ENCODE measurements around the gene CEACAM7. TPM values are rescaled to one million over a fixed set of nuclear protein-coding genes. Genes with fewer than 3 reads are reported as not detected.

Gene CEACAM7
- total RNA-seq, 1 experiment from 2014 or later = not detected

- Histone ChIP-seq H3K9me2 (ENCODE audit: insufficient read depth) (no peaks in the 10 kb centered on the region), H3K27ac (ENCODE audit: low read depth, low read length) (no peak overlapping the region), H3K9me3 (ENCODE audit: control insufficient read depth in 1 of 2, insufficient read depth in 1 of 2, low read depth in 1 of 2, low read length in 2 of 2) (no peaks in the 10 kb centered on the region), H3K4me2 (ENCODE audit: low read length) (no peak overlapping the region), H3K27me3 (ENCODE audit: insufficient read depth, low read length) (peaks cover 71% of the 10 kb centered on the region), H3K4me1 (ENCODE audit: control insufficient read depth in 1 of 2, insufficient read depth in 2 of 2, low read length in 2 of 2) (peaks cover 0 to 5% of the 10 kb centered on the region in 2 experiments; a peak in 1 of 4 replicates), H3K36me3 (ENCODE audit: control insufficient read depth in 1 of 2, insufficient read depth in 2 of 2, low read length in 2 of 2) (no peaks in the 10 kb centered on the region), H3K9ac (ENCODE audit: low read length) (no peak overlapping the region), H4K20me1 (ENCODE audit: insufficient read depth) (no peaks in the 10 kb centered on the region), H3K4me3 (replicated peaks in 1 of 2; ENCODE audit: low read depth in 1 of 2, low read length in 2 of 2) (no peak overlapping the region), H2AFZ (ENCODE audit: low read depth, low read length, poor library complexity, severe bottlenecking) (no peak overlapping the region), H3K79me2 (ENCODE audit: insufficient read depth, low read length) (no peaks in the 10 kb centered on the region)
- RAD21 ChIA-PET (ENCODE audit: low non-redundant PET in 1 of 2, low total read pairs in 2 of 2, uncharacterized antibody in 2 of 2, unreplicated experiment in 2 of 2) = no interaction called here
- TF ChIP-seq SRF (IDR thresholded peaks at IDR 0.05; ENCODE audit: low read depth) (no peak), ZBTB33 (IDR thresholded peaks at IDR 0.05; ENCODE audit: extremely low read depth, insufficient replicate concordance, low read length) (no peak), FOSL1 (IDR thresholded peaks at IDR 0.05; ENCODE audit: low read depth) (no peak), RAD21 (IDR thresholded peaks at IDR 0.05; ENCODE audit: low read depth) (no peak), CEBPB (IDR thresholded peaks at IDR 0.05; ENCODE audit: low read depth) (no peak), CBX3 (IDR thresholded peaks at IDR 0.05; ENCODE audit: low read depth) (no peak), JUND (IDR thresholded peaks at IDR 0.05) (no peak), TCF7L2 (IDR thresholded peaks at IDR 0.05; ENCODE audit: borderline replicate concordance, extremely low read depth, insufficient read depth, insufficient read length) (no peak), SIN3A (IDR thresholded peaks at IDR 0.05; ENCODE audit: low read depth) (no peak), CTCF (IDR thresholded peaks at IDR 0.05 in 2 of 3, conservative IDR thresholded peaks at IDR 0.05 in 1 of 3; ENCODE audit: borderline replicate concordance in 1 of 3, insufficient read depth in 1 of 3, low read depth in 2 of 3, low read length in 2 of 3) (no peak), MAX (IDR thresholded peaks at IDR 0.05) (no peak), ZNF274 (IDR thresholded peaks at IDR 0.05; ENCODE audit: low read depth, low read length) (no peak), YY1 (IDR thresholded peaks at IDR 0.05; ENCODE audit: extremely low read depth, insufficient replicate concordance, low read depth, low read length) (no peak), POLR2A (IDR thresholded peaks at IDR 0.05; ENCODE audit: borderline replicate concordance, extremely low read depth, insufficient read depth, insufficient read length) (no peak)
- DNase-seq (ENCODE audit: low read depth, low spot score) (no peak), ATAC-seq (no peak)
- intact Hi-C loops (cut with micrococcal nuclease) = no loop called here
- BruUV-seq (replicated peaks) = no TSS peak
- POLR2A ChIA-PET = no interaction called here
- CTCF ChIA-PET = interaction anchor here (1.8 kb wide), 1 partner anchor 20 kb away, joined by 4 read pairs; no protein-coding TSS in a partner anchor
Observed at GRCh38 chr19:41687419-41687818, 651 bp downstream of the CEACAM7 start.
